Urothelium cell line (cell line): ENCODE measurements around the gene WDR76.
A peak's percentile ranks its signal among the peaks of the same experiment; 100 is the strongest.

Experiments
- DNase-seq: peaks from one replicate; pipeline ENCODE4 v3.0.0; 2011; ENCODE audit warnings: low spot score, mixed read lengths
- FAIRE-seq: peaks from 2 replicates; lab custom pipeline; 2011; peaks lifted over from hg19 to GRCh38; lab: Jason Lieb, UNC

Gene WDR76

DNA sequence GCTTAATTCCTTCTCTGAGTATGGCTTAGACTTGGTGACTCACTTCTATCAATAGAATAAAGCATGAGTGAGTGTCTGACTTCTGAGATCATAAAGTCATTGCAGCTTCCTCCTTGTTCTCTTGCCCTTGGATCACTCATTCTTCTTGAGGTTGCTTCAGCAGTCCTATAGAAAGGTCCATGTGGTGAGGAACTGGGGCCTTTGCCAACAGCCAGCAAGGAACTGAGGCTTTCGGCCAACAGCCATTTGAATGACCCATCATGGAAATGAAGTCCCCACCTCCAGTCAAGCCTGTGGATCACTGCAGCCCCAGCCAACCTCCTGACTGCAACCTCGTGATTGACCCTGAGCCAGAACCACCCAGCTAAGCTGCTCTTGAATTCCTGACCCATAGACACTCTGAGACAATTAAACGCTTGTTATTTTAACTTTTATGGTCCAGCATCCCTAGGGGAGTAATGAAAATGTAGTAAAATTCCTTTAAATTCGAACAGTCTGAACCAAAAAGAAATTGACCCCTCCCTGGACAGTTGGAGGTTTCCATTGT, 84.5 kb downstream of the WDR76 start:
- DNase-seq, result peak; percentile 57
- no peak for FAIRE-seq

DNA sequence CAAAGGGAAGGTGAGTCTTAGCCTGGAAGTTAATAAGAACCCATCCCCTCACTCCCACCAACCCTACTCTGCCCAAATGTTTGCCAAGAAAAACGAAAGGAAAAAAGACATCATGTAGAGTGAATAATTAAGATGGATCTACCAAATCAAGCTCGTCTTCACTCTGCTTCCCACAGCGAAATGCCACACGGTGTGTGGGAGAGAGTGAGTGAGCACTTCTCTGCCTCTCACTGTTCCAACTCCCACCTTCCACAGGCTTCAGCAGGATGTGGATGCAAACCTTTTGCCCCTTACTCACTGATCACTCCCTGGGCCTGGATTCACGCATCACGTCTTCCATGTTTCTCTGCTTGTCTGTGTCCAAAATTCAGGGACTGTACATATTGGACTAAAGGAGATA, 85.4 kb downstream of the WDR76 start:
- DNase-seq (no peak), FAIRE-seq (no peak)

DNA sequence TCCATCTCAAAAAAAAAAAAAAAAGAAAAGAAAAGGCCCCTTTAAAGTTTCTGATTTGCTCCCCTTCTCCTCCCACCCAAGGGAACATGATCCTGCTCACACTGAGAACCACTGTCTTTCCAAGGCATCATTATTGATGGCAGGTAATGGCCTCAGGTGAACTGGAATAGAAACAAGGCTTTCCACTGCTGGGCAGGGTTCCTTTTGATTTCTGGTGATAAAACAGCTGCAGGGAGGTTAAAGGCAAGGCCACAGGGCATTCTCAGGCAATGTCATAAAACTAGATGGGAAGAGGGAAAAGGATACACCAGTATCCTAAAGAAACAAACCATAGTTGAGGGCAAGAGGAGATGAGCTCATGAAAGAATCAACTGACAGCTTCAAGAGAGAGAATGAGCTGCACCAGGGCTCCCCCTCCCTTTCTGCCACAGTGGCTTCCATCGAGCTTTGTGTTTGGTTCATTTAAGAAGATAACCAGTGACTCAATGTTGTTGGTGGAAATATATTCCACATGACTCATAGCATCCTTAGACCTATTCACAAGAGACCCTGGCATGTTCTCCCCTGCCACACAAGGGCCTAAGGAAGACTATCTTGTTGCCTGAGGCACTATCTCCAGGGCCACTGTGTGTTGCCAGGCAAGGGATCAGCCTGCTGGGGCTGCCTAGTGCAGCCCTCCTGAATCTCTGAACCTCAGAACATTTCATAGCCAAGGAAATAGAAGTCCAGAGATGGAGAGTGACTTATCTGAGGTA, 86.4 kb downstream of the WDR76 start:
- no peak for FAIRE-seq

GRCh38 chr15:43913941-43914340, 87.1 kb downstream of the WDR76 start:
- DNase-seq (no peak), FAIRE-seq (no peak)

More for the DNA sequence above, 86.4 kb downstream of the WDR76 start:
- peak; percentile 89 for DNase-seq

- FAIRE-seq (no peak), DNase-seq (no peak)
Observed at GRCh38 chr15:43915631-43916325, 89.0 kb downstream of the WDR76 start.

DNA sequence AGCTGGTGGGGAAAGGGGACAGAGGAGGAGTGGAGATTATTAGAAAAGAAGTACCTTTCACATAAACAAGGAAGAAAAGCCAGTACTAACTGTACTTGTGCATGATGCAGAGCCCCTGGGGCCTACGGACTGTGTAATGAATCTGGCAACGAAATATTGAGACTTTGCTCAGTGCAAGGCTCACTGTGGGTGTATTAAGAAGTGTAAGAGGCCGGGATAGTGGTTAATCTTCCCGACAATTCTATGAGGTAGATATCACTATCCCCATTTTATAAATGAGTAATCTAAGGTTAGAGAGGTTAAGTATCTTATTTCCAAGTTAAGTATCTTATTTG, 89.5 kb downstream of the WDR76 start:
- FAIRE-seq (no peak), DNase-seq (no peak)
